ENCODE results near the gene PTRH2. TPM values are rescaled to one million over a fixed set of nuclear protein-coding genes. Genes with fewer than 3 reads are reported as not detected.
A peak's percentile ranks its signal among the peaks of the same experiment; 100 is the strongest.

Gene PTRH2
- polyA plus RNA-seq, 1 experiment = 56.1 TPM

GRCh38 chr17:59683283-59683682 is 23.9 kb downstream of the PTRH2 start:
- ChIA-PET POLR2A (interaction anchor here (0.6 to 1.2 kb wide), 2 partner anchors 18 to 64 kb away, joined by 3 read pairs; no protein-coding TSS in a partner anchor), CTCF (no interaction called here)
- Histone ChIP-seq H3K27me3 (ENCODE audit: control insufficient read depth, insufficient read depth, low read length) (no peaks in the 10 kb centered on the region), H3K9me3 (ENCODE audit: control insufficient read depth, insufficient read depth, low read length) (no peaks in the 10 kb centered on the region), H3K4me3 (ENCODE audit: low read depth, low read length) (no peak overlapping the region), H3K27ac (ENCODE audit: low read depth, low read length) (no peak overlapping the region)
- no peak for DNase-seq (ENCODE audit: low read depth, low spot score)
- TF ChIP-seq CTCF (IDR thresholded peaks at IDR 0.05; ENCODE audit: low read depth, low read length) = no peak

DNA sequence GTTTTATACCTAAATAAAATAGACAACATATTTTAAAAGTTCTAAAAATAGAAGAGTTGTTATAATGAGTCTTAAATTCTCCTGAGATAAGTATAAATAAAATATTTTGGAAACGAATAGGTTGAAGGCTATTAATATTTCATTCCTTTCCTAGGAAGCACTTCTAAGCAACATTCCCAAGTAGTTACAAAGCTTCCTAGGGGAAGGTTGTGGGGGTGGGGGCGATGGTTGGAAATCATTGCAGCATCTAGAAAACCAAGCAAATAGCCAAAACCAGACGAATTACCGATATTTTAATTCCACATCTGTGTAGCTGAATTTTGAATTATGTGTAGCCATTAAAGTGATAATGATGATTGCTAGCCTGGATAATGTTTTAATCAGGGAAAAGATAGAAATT is 26.9 kb downstream of the PTRH2 start:
- Histone ChIP-seq H3K9me3 (ENCODE audit: control insufficient read depth, insufficient read depth, low read length) (no peaks in the 10 kb centered on the region), H3K4me3 (ENCODE audit: low read depth, low read length) (no peak overlapping the region), H3K27ac (ENCODE audit: low read depth, low read length) (no peak overlapping the region), H3K27me3 (ENCODE audit: control insufficient read depth, insufficient read depth, low read length) (no peaks in the 10 kb centered on the region)
- POLR2A ChIA-PET = interaction anchor here (1.0 kb wide), 1 partner anchor 61 kb away, joined by 4 read pairs; the partner anchor contains the start of gene CLTC
- CTCF ChIA-PET = no interaction called here
- DNase-seq (ENCODE audit: low read depth, low spot score) = peak; percentile 13
- TF ChIP-seq CTCF (IDR thresholded peaks at IDR 0.05; ENCODE audit: low read depth, low read length) = no peak

GRCh38 chr17:59678918-59679317 is 28.3 kb downstream of the PTRH2 start:
- CTCF ChIA-PET = no interaction called here
- Histone ChIP-seq H3K9me3 (ENCODE audit: control insufficient read depth, insufficient read depth, low read length) (no peaks in the 10 kb centered on the region), H3K4me3 (ENCODE audit: low read depth, low read length) (no peak overlapping the region), H3K27me3 (ENCODE audit: control insufficient read depth, insufficient read depth, low read length) (no peaks in the 10 kb centered on the region), H3K27ac (ENCODE audit: low read depth, low read length) (no peak overlapping the region)
- TF ChIP-seq CTCF (IDR thresholded peaks at IDR 0.05; ENCODE audit: low read depth, low read length) = no peak
- POLR2A ChIA-PET = interaction anchor here (0.6 kb wide), 1 partner anchor 57 kb away, joined by 4 read pairs; no protein-coding TSS in a partner anchor
- no peak for DNase-seq (ENCODE audit: low read depth, low spot score)

GRCh38 chr17:59676716-59677115 is 30.5 kb downstream of the PTRH2 start:
- Histone ChIP-seq H3K9me3 (ENCODE audit: control insufficient read depth, insufficient read depth, low read length) (no peaks in the 10 kb centered on the region), H3K27me3 (ENCODE audit: control insufficient read depth, insufficient read depth, low read length) (no peaks in the 10 kb centered on the region), H3K4me3 (ENCODE audit: low read depth, low read length) (no peak overlapping the region), H3K27ac (ENCODE audit: low read depth, low read length) (no peak overlapping the region)
- no peak for TF ChIP-seq CTCF (IDR thresholded peaks at IDR 0.05; ENCODE audit: low read depth, low read length)
- ChIA-PET POLR2A (no interaction called here), CTCF (no interaction called here)
- DNase-seq (ENCODE audit: low read depth, low spot score) = no peak

DNA sequence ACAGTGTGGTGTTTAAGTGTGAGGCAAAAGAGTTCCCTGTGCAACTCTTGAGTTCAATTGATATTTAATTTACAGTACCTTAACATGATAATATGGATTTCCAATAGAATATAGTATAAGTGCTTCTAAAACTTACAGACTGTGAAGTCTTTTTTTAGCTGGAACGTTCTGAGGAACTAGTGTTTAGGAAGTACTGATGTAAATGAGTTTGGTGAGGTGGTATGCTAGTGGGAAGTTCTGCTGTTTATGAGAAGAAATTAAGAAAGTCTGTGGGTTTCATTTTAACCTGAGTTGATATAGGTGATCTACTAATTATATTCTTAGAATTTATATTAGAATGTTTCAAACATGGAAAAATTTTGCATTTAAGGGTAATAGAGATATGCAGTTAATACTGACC is 32.0 kb downstream of the PTRH2 start:
- H3K4me3 ChIP-seq (ENCODE audit: low read depth, low read length) = no peak overlapping the region
- POLR2A ChIA-PET = no interaction called here
- no peaks in the 10 kb centered on the region for H3K9me3 ChIP-seq (ENCODE audit: control insufficient read depth, insufficient read depth, low read length)
- no peak for DNase-seq (ENCODE audit: low read depth, low spot score)
- no peak overlapping the region for H3K27ac ChIP-seq (ENCODE audit: low read depth, low read length)
- no peaks in the 10 kb centered on the region for H3K27me3 ChIP-seq (ENCODE audit: control insufficient read depth, insufficient read depth, low read length)
- CTCF ChIA-PET = interaction anchor here (1.0 kb wide), 2 partner anchors 184 to 365 kb away, joined by 3 read pairs; no protein-coding TSS in a partner anchor
- TF ChIP-seq CTCF (IDR thresholded peaks at IDR 0.05; ENCODE audit: low read depth, low read length) = no peak
